Karpas-422 (cell line): ENCODE measurements around the gene TGFA. TPM values are rescaled to one million over a fixed set of nuclear protein-coding genes. Genes with fewer than 3 reads are reported as not detected.

Experiments used
- DNase-seq: peaks from one replicate; pipeline ENCODE4 v3.0.0-alpha.2; 2015
- H2AFZ ChIP-seq: fragments of 200-600 bp; sonication (generic); 2 replicates; pipeline ENCODE4 v1.6.1; 2014; ENCODE audit warnings: antibody characterized with exemption, low read length, mixed read lengths
- H3K27ac ChIP-seq: fragments of 200-600 bp; sonication (generic); 2 replicates; pipeline ENCODE4 v1.5.1; 2014; ENCODE audit warnings: mild to moderate bottlenecking, low read length, moderate library complexity
- H3K27me3 ChIP-seq: fragments of 200-600 bp; sonication (generic); 2 replicates; pipeline ENCODE4 v1.6.1; 2014; ENCODE audit warnings: low read length, mixed read lengths
- H3K36me3 ChIP-seq: fragments of 200-600 bp; sonication (generic); 2 replicates; pipeline ENCODE4 v1.6.1; 2014; ENCODE audit warnings: low read length, mixed read lengths; ENCODE audit not compliant: insufficient read depth
- H3K4me1 ChIP-seq: fragments of 200-600 bp; sonication (generic); 2 replicates; pipeline ENCODE4 v1.6.1; 2014; ENCODE audit warnings: mild to moderate bottlenecking, low read length, mixed read lengths
- H3K4me2 ChIP-seq: fragments of 200-600 bp; sonication (generic); 2 replicates; pipeline ENCODE4 v1.6.1; 2014; ENCODE audit warnings: low read length, low read depth, mild to moderate bottlenecking; ENCODE audit not compliant: poor library complexity, severe bottlenecking
- H3K4me3 ChIP-seq: fragments of 200-600 bp; sonication (generic); 2 replicates; pipeline ENCODE4 v1.5.1; 2014; ENCODE audit warnings: mild to moderate bottlenecking, antibody characterized with exemption, low read length, mixed read lengths
- H3K79me2 ChIP-seq: fragments of 200-600 bp; sonication (generic); 2 replicates; pipeline ENCODE4 v1.6.1; 2014; ENCODE audit warnings: mild to moderate bottlenecking, low read length, mixed read lengths
- H3K9ac ChIP-seq: fragments of 200-600 bp; sonication (generic); 2 replicates; pipeline ENCODE4 v1.6.0; 2014; ENCODE audit warnings: low read length
- H3K9me2 ChIP-seq: fragments of 200-600 bp; sonication (generic), shearing (Covaris generic); replicated peaks from 2 replicates; pipeline ENCODE4 v1.6.0; 2014; ENCODE audit warnings: mild to moderate bottlenecking, low read length, moderate library complexity; ENCODE audit not compliant: insufficient read depth
- H3K9me3 ChIP-seq: fragments of 300-700, 200-600 bp; sonication (generic); 2 replicates; pipeline ENCODE4 v1.6.1; 2014; ENCODE audit warnings: low read length, mixed read lengths
- H4K20me1 ChIP-seq: fragments of 200-600 bp; sonication (generic); 2 replicates; pipeline ENCODE4 v1.6.1; 2014; ENCODE audit warnings: mild to moderate bottlenecking, antibody characterized with exemption, low read length, low read depth; ENCODE audit not compliant: insufficient read depth
- total RNA-seq: library from RNA; depleted of rRNA; stranded (reverse); fragments of >200 nt; shearing (Covaris generic); gene quantifications from 2 replicates; pipeline ENCODE4 v1.2.3, GENCODE V29; 2014; ENCODE audit warnings: low replicate concordance

TGFA gene
- total RNA-seq, 1 experiment from 2014 or later: not detected

GRCh38 chr2:70498054-70498453 lies 55.6 kb downstream of the TGFA start:
- no peaks in the 10 kb centered on the region for H3K4me1 ChIP-seq
- no peaks in the 10 kb centered on the region for H3K36me3 ChIP-seq
- H3K79me2 ChIP-seq: no peaks in the 10 kb centered on the region
- no peak overlapping the region for H3K4me3 ChIP-seq
- no peaks in the 10 kb centered on the region for H3K9me2 ChIP-seq
- H3K27me3 ChIP-seq: no peaks in the 10 kb centered on the region
- H2AFZ ChIP-seq: no peak overlapping the region
- no peaks in the 10 kb centered on the region for H3K9me3 ChIP-seq
- H3K27ac ChIP-seq: no peak overlapping the region
- H3K4me2 ChIP-seq: no peak overlapping the region
- peak; percentile 64 for DNase-seq
- no peaks in the 10 kb centered on the region for H4K20me1 ChIP-seq
- H3K9ac ChIP-seq: no peak overlapping the region

DNA sequence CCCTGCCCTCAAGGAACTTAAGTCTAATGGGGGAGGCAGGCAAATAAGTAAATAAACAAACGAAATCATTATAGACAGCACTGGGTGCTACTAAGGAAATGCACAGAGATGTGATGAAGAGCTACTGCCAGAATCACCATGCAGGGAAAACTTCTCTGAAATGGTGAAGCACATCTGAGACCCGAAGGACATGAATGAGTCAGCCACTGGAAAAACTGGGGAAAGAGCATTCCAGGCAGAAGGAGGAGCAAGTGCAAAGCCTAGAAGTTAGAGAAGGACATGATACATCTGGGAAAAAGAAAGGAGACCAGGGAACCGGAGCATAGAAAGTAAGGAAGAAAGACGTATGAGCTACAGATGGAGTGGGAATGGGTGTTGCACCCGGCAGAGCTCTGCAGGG lies 56.8 kb downstream of the TGFA start:
- no peaks in the 10 kb centered on the region for H4K20me1 ChIP-seq
- no peaks in the 10 kb centered on the region for H3K9me3 ChIP-seq
- no peak overlapping the region for H3K4me2 ChIP-seq
- no peak overlapping the region for H3K4me3 ChIP-seq
- no peak for DNase-seq
- H3K79me2 ChIP-seq: no peaks in the 10 kb centered on the region
- no peak overlapping the region for H2AFZ ChIP-seq
- no peaks in the 10 kb centered on the region for H3K27me3 ChIP-seq
- no peak overlapping the region for H3K27ac ChIP-seq
- no peaks in the 10 kb centered on the region for H3K36me3 ChIP-seq
- H3K4me1 ChIP-seq: no peaks in the 10 kb centered on the region
- H3K9me2 ChIP-seq: no peaks in the 10 kb centered on the region
- no peak overlapping the region for H3K9ac ChIP-seq

DNA sequence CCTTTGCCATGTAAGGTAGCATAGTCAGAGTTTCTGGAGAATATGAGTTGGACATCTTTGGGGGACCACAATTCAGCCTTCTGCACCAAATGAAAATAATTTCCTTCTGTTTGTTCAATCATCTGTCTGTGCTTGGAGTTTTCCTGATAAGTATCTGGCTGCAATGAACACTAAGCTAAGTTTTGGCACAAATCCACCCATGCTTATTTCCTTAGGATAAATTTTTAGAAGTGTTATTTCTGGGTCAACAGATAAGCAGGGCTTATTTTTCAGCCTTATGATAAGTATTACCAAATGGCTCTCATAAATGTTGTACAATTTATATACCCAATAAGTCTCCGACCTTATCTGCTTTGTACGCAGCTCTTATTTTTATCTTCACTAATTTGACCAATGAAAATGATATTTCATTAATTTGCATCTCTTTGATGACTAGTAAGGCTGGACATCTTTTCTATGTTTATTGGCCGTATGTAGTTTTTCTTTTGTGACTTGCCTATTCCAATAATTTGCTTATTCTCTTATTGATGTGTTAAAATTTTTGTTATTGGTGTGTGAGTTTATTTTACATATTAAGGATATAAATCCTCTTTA lies 59.2 kb downstream of the TGFA start:
- no peak for DNase-seq
- Histone ChIP-seq H3K27me3 (no peaks in the 10 kb centered on the region), H3K9ac (no peak overlapping the region)

DNA sequence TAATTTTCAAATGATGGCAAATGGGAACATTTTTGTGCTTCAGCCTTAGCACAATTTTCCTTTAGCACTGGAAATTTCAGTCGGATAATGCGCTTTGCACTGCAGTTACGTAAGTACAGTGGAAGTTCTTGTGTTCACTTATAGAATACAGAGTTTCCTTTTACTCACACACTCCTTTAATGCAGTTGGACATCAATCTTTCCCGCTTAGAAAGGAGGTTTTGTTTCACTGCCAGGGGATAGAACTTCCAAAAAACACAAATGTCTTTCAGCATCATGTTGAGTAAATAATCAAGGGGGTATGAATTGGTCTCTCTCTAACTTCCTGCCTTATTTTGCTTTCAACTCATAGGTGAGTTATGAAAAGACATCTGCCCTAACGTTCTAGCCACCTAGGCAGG lies 63.2 kb downstream of the TGFA start:
- Histone ChIP-seq H3K27ac (no peak overlapping the region), H3K9ac (no peak overlapping the region), H3K9me2 (no peaks in the 10 kb centered on the region), H3K9me3 (no peaks in the 10 kb centered on the region), H3K79me2 (no peaks in the 10 kb centered on the region), H3K27me3 (no peaks in the 10 kb centered on the region), H2AFZ (no peak overlapping the region), H3K36me3 (no peaks in the 10 kb centered on the region), H4K20me1 (no peaks in the 10 kb centered on the region), H3K4me3 (no peak overlapping the region), H3K4me1 (no peaks in the 10 kb centered on the region), H3K4me2 (no peak overlapping the region)
- DNase-seq: no peak

More for the DNA sequence above, 59.2 kb downstream of the TGFA start:
- Histone ChIP-seq H3K4me1 (no peaks in the 10 kb centered on the region), H2AFZ (no peak overlapping the region), H3K4me3 (no peak overlapping the region), H3K9me2 (no peaks in the 10 kb centered on the region), H3K79me2 (no peaks in the 10 kb centered on the region), H4K20me1 (no peaks in the 10 kb centered on the region), H3K9me3 (no peaks in the 10 kb centered on the region), H3K36me3 (no peaks in the 10 kb centered on the region), H3K27ac (no peak overlapping the region), H3K4me2 (no peak overlapping the region)

- no peaks in the 10 kb centered on the region for H4K20me1 ChIP-seq
- no peak for DNase-seq
- no peak overlapping the region for H3K27ac ChIP-seq
- H3K4me3 ChIP-seq: no peak overlapping the region
- no peaks in the 10 kb centered on the region for H3K36me3 ChIP-seq
- H3K79me2 ChIP-seq: no peaks in the 10 kb centered on the region
- no peaks in the 10 kb centered on the region for H3K4me1 ChIP-seq
- H3K9me2 ChIP-seq: no peaks in the 10 kb centered on the region
- H3K9me3 ChIP-seq: no peaks in the 10 kb centered on the region
- no peak overlapping the region for H3K9ac ChIP-seq
- H2AFZ ChIP-seq: no peak overlapping the region
- no peak overlapping the region for H3K4me2 ChIP-seq
- no peaks in the 10 kb centered on the region for H3K27me3 ChIP-seq
Measured at GRCh38 chr2:70489165-70489564, 64.5 kb downstream of the TGFA start.

DNA sequence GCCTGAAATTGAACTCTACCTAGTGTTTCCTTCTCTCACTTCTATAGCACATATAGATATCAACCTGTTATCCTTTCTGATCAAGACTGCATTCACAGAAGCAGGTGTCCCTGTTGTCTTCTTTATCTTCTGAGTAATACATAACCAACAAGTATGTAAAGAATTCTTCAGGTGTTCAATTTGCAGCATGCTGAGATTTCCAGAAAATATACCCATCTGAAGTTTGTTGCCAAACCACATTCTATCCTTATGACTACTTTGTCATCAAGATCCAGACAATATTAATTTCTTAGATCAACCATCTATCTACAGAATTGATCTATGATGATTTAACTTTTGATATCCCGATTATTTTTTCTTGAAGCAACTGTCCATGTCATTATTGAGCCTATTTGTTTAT lies 69.5 kb downstream of the TGFA start:
- H3K4me2 ChIP-seq: no peak overlapping the region
- no peaks in the 10 kb centered on the region for H3K9me2 ChIP-seq
- no peak overlapping the region for H3K27ac ChIP-seq
- no peaks in the 10 kb centered on the region for H4K20me1 ChIP-seq
- peaks cover 6% of the 10 kb centered on the region; the same call in 1 of the 2 replicates for H3K4me1 ChIP-seq
- no peak for DNase-seq
- H3K9me3 ChIP-seq: no peaks in the 10 kb centered on the region
- H3K4me3 ChIP-seq: no peak overlapping the region
- H3K36me3 ChIP-seq: no peaks in the 10 kb centered on the region
- H3K27me3 ChIP-seq: no peaks in the 10 kb centered on the region
- no peak overlapping the region for H3K9ac ChIP-seq
- no peak overlapping the region for H2AFZ ChIP-seq
- H3K79me2 ChIP-seq: no peaks in the 10 kb centered on the region

GRCh38 chr2:70482401-70482800 lies 71.2 kb downstream of the TGFA start:
- no peaks in the 10 kb centered on the region for H3K9me2 ChIP-seq

GRCh38 chr2:70480468-70480867 lies 73.2 kb downstream of the TGFA start:
- Histone ChIP-seq H3K27ac (no peak overlapping the region), H3K9me3 (no peaks in the 10 kb centered on the region), H3K4me2 (no peak overlapping the region), H4K20me1 (no peaks in the 10 kb centered on the region), H3K4me3 (no peak overlapping the region), H2AFZ (no peak overlapping the region), H3K9ac (no peak overlapping the region), H3K27me3 (no peaks in the 10 kb centered on the region), H3K79me2 (no peaks in the 10 kb centered on the region), H3K9me2 (no peaks in the 10 kb centered on the region), H3K36me3 (no peaks in the 10 kb centered on the region), H3K4me1 (peaks cover 6% of the 10 kb centered on the region; the same call in 1 of the 2 replicates)
- DNase-seq: no peak

More at GRCh38 chr2:70482401-70482800, 71.2 kb downstream of the TGFA start:
- Histone ChIP-seq H3K9me3 (no peaks in the 10 kb centered on the region), H3K9ac (no peak overlapping the region), H3K27ac (no peak overlapping the region), H3K27me3 (no peaks in the 10 kb centered on the region), H3K79me2 (no peaks in the 10 kb centered on the region), H3K4me2 (no peak overlapping the region), H3K4me3 (no peak overlapping the region), H2AFZ (no peak overlapping the region), H3K4me1 (peaks cover 6% of the 10 kb centered on the region; the same call in 1 of the 2 replicates), H3K36me3 (no peaks in the 10 kb centered on the region), H4K20me1 (no peaks in the 10 kb centered on the region)
- DNase-seq: no peak
